ENCODE measurements around the gene OCRL. TPM values are rescaled to one million over a fixed set of nuclear protein-coding genes. Genes with fewer than 3 reads are reported as not detected.
"Not testable (repeated sequence)": the region's sequence is repeated elsewhere in the genome, so short reads cannot be mapped to it uniquely, and the experiment has no call there.

The OCRL gene
- total RNA-seq, 1 experiment from 2014 or later = 18.4 TPM

- no peak for DNase-seq (ENCODE audit: low read depth)
Measured at GRCh38 chrX:129534816-129535578, 5.1 kb upstream of the OCRL start.

GRCh38 chrX:129540722-129541184, 694 bp downstream of the OCRL start:
- no peak for DNase-seq (ENCODE audit: low read depth)

DNA sequence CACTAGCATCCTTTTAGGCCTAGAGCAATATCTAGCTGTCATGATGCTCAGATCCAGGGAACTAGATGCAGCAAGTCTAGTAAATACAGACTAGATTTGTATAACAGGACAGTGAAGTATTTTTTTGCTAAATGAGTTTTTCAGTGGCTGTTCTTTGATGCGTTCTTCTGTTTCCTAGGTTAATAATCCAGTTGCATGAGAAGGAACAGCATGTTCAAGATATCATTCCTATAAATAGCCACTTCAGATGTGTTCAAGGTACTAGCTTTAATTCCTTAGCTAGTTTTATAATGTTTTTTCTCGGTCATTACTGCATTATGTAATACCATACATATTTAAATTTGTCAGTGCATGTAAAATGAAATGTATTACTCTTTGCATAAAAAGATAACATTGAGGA, 4.7 kb downstream of the OCRL start:
- no peak for DNase-seq (ENCODE audit: low read depth)

DNA sequence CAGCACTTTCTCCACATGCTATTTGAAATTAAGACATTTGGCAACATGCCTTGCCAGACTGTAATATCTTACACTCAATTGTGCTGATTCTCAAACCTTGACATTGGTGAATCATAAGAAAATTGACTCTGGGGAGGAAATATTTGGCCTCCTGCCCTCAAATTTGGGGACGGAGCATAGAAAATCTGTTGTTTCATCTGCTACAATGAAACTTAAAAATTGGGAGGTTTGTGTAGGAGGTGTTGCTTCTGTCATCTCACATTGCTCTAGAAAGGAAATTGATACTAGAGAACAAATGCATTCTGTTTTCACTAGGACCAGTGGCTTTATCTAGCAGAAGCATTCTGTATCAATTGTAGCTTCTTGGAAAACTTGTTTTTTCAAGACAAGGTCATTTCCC, 5.3 kb downstream of the OCRL start:
- DNase-seq (ENCODE audit: low read depth) = no peak

DNA sequence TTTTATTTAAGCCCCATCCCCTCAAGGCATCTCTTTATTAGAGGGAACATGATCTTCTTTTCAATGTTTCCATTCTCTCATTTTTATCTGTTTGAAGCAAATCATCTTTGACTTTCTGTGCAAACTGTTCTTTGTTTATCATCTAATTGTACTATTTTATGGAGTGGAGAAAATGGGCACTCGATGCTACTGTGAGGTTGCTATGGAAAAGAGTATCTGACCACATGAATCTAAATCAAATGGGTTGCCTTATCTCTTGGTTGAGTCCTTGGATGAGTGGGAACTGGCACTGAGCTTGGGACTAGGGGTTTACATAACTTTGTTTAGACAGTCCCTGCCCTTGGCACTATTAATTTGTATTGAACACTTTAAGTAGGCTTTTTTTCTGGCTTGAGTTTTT, 9.1 kb downstream of the OCRL start:
- no peak for DNase-seq (ENCODE audit: low read depth)

- no peak for DNase-seq (ENCODE audit: low read depth)
Measured at GRCh38 chrX:129553619-129554288, 13.7 kb downstream of the OCRL start.

DNA sequence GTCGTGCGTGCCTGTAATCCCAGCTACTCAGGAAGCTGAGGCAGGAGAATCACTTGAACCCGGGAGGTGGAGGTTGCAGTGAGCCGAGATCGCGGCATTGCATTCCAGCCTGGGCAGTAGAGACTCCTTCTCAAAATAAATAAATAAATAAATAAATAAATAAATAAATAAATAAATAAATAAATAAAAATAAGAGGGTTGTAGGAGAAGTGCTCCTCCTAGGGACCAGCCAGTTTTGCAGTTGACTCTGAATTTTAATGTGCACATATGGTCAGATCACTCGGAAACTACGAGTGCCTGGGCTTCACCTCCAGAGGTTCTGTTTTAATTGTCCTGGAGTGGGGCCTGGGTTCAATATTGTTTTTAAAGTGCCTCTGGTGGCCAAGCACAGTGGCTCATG, 14.8 kb downstream of the OCRL start:
- DNase-seq (ENCODE audit: low read depth) = not testable (repeated sequence)

- no peak for DNase-seq (ENCODE audit: low read depth)
Measured at GRCh38 chrX:129556806-129557315, 16.8 kb downstream of the OCRL start.

GRCh38 chrX:129557844-129558480, 17.9 kb downstream of the OCRL start:
- no peak for DNase-seq (ENCODE audit: low read depth)

GRCh38 chrX:129559783-129560182, 19.7 kb downstream of the OCRL start:
- no peak for DNase-seq (ENCODE audit: low read depth)

GRCh38 chrX:129561453-129561852, 21.4 kb downstream of the OCRL start:
- DNase-seq (ENCODE audit: low read depth) = no peak

DNA sequence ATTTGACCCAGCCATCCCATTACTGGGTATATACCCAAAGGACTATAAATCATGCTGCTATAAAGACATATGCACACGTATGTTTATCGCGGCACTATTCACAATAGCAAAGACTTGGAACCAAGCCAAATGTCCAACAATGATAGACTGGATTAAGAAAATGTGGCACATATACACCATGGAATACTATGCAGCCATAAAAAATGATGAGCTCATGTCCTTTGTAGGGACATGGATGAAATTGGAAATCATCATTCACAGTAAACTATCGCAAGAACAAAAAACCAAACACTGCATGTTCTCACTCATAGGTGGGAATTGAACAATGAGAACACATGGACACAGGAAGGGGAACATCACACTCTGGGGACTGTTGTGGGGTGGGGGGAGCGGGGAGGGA, 24.3 kb downstream of the OCRL start:
- DNase-seq (ENCODE audit: low read depth) = not testable (repeated sequence)

GRCh38 chrX:129565046-129565650, 25.1 kb downstream of the OCRL start:
- DNase-seq (ENCODE audit: low read depth) = no peak

DNA sequence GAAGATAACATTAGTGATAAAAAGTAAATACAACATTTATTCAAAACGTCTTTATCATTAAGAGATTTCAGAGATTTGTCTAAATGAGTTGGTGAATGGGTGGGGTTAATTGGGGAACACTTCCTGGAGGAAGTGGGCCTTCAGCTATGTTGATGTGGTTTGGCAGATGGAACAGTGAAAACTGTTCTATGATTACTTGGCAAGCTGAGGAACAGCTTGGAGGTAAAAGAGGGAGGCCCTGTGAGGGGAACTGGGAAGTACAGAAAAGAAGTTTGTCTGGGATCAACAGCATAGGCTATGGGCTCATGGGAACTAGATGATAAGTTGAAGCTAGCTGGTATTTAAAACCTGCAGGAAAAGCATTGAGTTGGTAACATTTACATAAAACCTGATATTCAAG, 26.0 kb downstream of the OCRL start:
- DNase-seq (ENCODE audit: low read depth) = no peak

- DNase-seq (ENCODE audit: low read depth) = no peak
Measured at GRCh38 chrX:129568349-129568748, 28.3 kb downstream of the OCRL start.

DNA sequence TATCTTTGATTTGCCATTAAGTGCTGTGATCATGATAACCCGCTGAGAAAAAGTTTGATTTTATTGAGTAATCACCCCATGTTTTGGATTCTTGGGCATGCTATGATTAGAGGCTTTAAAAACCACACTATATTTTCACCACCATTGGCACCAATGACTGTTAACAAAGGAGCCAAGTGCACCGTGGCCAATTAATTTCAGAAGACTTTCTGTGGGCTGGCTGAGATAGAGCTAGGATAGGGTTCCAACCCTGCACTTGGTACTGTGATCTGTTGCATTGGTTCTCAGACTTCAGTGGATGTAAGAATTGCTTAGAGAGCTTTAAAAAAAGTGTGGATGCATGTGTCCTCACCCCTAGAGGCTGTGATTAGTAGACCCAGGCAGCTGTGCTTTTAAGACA, 32.4 kb downstream of the OCRL start:
- DNase-seq (ENCODE audit: low read depth) = no peak

GRCh38 chrX:129573652-129574051, 33.6 kb downstream of the OCRL start:
- not testable (repeated sequence) for DNase-seq (ENCODE audit: low read depth)

DNA sequence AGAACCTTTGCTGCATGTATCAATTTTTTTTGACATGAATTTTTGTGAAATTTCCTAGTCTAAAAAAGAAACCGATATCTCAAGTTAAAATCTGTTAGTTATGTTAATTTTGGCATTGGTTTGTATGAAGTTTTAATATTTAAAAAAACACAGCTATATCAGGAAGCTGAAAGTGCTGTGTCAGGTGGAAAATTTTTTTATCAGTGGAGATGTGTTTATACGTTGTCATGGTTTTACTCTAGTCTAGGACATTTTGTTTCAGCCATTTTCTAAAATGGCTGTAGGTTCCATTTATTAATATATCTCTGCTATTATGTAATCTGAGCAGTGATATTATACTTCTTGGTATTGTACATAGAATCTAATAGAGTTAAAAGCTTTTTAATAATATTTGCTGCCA, 34.2 kb downstream of the OCRL start:
- no peak for DNase-seq (ENCODE audit: low read depth)

DNA sequence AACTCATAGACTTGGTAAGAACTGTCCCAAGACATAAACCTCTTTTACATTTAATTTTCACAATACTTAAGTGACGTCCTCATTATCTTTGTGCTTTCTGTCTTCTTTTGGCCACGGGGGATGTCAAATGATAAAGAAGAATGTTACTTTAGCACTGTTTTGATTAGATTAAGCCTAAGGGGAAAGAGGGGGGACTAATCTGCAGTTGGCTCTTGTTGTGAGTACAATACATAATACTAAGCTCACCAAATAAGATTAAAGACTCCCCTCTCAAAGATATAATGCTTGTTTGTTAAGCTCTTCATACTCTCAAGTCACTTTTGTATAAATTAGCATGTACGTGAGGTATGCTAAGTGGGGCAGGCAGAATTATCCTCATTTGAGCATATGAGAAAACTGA, 36.5 kb downstream of the OCRL start:
- no peak for DNase-seq (ENCODE audit: low read depth)

DNA sequence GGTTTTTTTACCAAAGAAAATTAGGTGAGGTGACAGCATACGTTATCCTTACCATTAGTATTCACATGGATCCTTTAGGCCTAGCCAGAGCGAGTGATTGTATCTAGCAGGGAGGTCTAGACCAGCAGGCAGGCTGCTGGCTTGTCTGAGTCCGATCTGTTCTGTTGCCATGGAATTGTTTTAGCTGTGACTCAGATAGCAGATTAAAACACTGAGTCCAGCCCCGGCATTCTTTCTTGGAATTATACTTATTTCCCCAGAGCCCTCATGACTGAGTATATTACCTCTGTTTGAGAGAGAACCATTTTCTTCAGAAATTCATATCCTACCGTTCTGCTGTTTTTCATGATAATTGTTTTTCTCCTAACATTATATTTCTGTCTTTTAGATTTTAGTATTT, 37.4 kb downstream of the OCRL start:
- peak; percentile 81 for DNase-seq (ENCODE audit: low read depth)

DNA sequence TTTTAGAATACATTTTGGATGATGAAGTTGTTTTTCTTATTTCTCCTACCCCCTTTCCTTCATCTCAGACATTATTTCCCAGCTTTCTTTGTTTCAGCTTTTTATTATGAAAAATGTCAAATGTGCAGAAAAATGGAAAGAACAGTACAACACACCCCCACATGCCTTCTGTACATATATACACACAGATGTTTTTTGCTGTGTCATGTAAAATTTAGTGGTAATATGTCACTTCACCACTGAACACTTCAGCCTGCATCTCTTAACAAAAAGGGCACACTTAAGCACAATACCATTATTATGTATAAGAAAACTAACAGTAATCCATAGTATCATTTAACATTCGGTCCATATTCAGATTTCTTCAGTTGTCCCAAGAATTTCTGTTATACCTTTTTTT, 37.8 kb downstream of the OCRL start:
- no peak for DNase-seq (ENCODE audit: low read depth)

DNA sequence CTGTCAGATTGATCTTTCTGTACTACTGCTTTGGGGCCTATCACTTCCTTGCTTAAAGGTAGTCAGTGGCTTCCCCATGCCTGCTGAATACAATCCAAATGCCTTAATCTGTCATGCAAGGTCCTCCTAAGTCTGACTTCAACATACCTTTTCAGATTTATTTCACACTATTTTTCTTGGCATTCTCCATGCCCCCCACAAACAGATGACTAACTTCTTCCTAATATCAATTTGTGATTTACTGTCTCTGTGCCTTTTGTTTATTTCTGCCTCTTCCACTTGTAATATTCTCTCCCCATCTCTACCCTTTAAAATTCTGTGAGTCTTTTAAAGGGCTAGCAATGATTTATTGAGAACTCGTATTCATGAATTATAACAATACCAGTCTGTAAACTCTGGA, 41.8 kb downstream of the OCRL start:
- DNase-seq (ENCODE audit: low read depth) = no peak

Data from LHCN-M2 (cell line).